ENCODE results near the gene NRG2. TPM values are rescaled to one million over a fixed set of nuclear protein-coding genes. Genes with fewer than 3 reads are reported as not detected.

NRG2 gene
- total RNA-seq, 4 donors from 2014 or later = 1.1 to 2.9 (median 1.8) TPM

GRCh38 chr5:139915834-139916233, 127.3 kb downstream of the NRG2 start:
- no peak for TF ChIP-seq CTCF (IDR thresholded peaks at IDR 0.05)
- 39 to 48% methylated on average over 3 of the region's 3 CpGs for WGBS, 2 donors
- no peak for DNase-seq
- intact Hi-C loops (cut with DNase I) = no loop called here
- no peaks in the 10 kb centered on the region for H3K9me3 ChIP-seq
- H3K4me3 ChIP-seq (replicated peaks in 1 of 3) = no peak overlapping the region
- no peaks in the 10 kb centered on the region for H3K4me1 ChIP-seq
- H3K27me3 ChIP-seq = no peaks in the 10 kb centered on the region
- no peaks in the 10 kb centered on the region for H3K36me3 ChIP-seq
- H3K27ac ChIP-seq = no peak overlapping the region

- intact Hi-C loops (cut with DNase I) = no loop called here
- no peak for DNase-seq
- 77 to 88% methylated on average over 3 of the region's 3 CpGs for WGBS, 2 donors
Observed at GRCh38 chr5:139915266-139915665, 127.8 kb downstream of the NRG2 start.

GRCh38 chr5:139914218-139914807, 128.8 kb downstream of the NRG2 start:
- DNase-seq = no peak
- no peaks in the 10 kb centered on the region for H3K4me1 ChIP-seq
- intact Hi-C loops (cut with DNase I) = no loop called here
- no peak overlapping the region for H3K4me3 ChIP-seq (replicated peaks in 1 of 3)
- no peaks in the 10 kb centered on the region for H3K9me3 ChIP-seq
- H3K27ac ChIP-seq = no peak overlapping the region
- no peaks in the 10 kb centered on the region for H3K27me3 ChIP-seq
- TF ChIP-seq CTCF (IDR thresholded peaks at IDR 0.05) = no peak
- TF ChIP-seq POLR2A (IDR thresholded peaks at IDR 0.05) = no peak
- no peaks in the 10 kb centered on the region for H3K36me3 ChIP-seq
- 84 to 87% methylated on average over 7 of the region's 7 CpGs for WGBS, 2 donors

More at GRCh38 chr5:139915266-139915665, 127.8 kb downstream of the NRG2 start:
- Histone ChIP-seq H3K36me3 (no peaks in the 10 kb centered on the region), H3K27me3 (no peaks in the 10 kb centered on the region), H3K4me3 (replicated peaks in 1 of 3) (no peak overlapping the region), H3K4me1 (no peaks in the 10 kb centered on the region), H3K27ac (no peak overlapping the region), H3K9me3 (no peaks in the 10 kb centered on the region)
- TF ChIP-seq POLR2A (IDR thresholded peaks at IDR 0.05) (no peak), CTCF (IDR thresholded peaks at IDR 0.05) (no peak)

GRCh38 chr5:139912804-139913203, 130.3 kb downstream of the NRG2 start:
- intact Hi-C loops (cut with DNase I) = no loop called here
- no peaks in the 10 kb centered on the region for H3K4me1 ChIP-seq
- no peaks in the 10 kb centered on the region for H3K36me3 ChIP-seq
- no peaks in the 10 kb centered on the region for H3K9me3 ChIP-seq
- H3K27ac ChIP-seq = no peak overlapping the region
- no peaks in the 10 kb centered on the region for H3K27me3 ChIP-seq
- WGBS, 2 donors = 94 to 95% methylated on average over 4 of the region's 4 CpGs
- no peak overlapping the region for H3K4me3 ChIP-seq (replicated peaks in 1 of 3)
- no peak for TF ChIP-seq CTCF (IDR thresholded peaks at IDR 0.05)
- no peak for TF ChIP-seq POLR2A (IDR thresholded peaks at IDR 0.05)
- no peak for DNase-seq

- Histone ChIP-seq H3K27ac (no peak overlapping the region), H3K36me3 (no peaks in the 10 kb centered on the region), H3K27me3 (no peaks in the 10 kb centered on the region), H3K4me1 (no peaks in the 10 kb centered on the region), H3K9me3 (no peaks in the 10 kb centered on the region), H3K4me3 (replicated peaks in 1 of 3) (no peak overlapping the region)
- no peak for DNase-seq
- TF ChIP-seq CTCF (IDR thresholded peaks at IDR 0.05) (no peak), POLR2A (IDR thresholded peaks at IDR 0.05) (no peak)
- intact Hi-C loops (cut with DNase I) = no loop called here
- WGBS, 2 donors = 85 to 94% methylated on average over 3 of the region's 3 CpGs
Observed at GRCh38 chr5:139912158-139912557, 130.9 kb downstream of the NRG2 start.

Measured in thyroid gland (tissue), 4 donors.